Epidermal melanocyte (primary cell): ENCODE data around the gene FAM168A.
A peak's percentile ranks its signal among the peaks of the same experiment; 100 is the strongest.

Source experiments
- DNase-seq: peaks from one replicate; pipeline ENCODE4 v3.0.0; 2011; ENCODE audit warnings: low spot score; ENCODE audit not compliant: insufficient read length

FAM168A gene

DNA sequence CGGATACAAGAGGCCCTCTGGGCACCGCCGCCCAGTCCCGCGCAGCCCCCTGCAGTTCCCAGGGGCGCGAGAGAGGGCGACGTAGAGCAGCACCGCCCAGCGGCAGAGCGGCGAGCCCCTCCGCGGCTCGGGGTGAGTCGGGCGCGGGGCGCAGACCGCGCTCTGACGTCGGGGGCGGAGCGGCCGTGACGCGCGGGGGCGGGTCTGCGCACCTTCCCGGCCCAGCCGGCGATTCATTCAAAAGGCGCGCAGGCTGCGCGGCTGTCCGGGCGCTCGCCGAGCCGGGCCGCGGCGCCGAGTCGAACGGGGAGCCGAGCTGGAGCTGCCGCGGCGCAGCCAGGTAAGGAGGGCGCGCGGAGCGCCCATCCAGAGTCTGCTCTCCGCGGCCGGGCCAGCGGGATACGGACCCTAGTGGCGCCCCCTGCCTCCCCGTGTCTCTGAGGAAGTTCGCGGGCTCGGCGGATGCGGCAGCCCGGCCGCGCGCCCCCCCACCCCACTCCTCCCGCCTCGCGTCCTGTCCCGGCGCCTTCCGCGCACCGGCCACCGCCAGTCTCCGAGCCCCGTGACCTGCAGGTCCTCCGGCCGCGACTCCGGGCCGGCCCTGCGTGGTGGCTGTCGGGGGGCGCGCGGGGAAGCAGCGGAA is 221.6 kb downstream of the FAM168A start, which contains the start of gene RELT:
RELT (plus strand) TSS at position 240 of the 643 bp plus-strand sequence. CDS start 12,738 bp downstream, outside the sequence.
- peak; percentile 94 for DNase-seq

DNA sequence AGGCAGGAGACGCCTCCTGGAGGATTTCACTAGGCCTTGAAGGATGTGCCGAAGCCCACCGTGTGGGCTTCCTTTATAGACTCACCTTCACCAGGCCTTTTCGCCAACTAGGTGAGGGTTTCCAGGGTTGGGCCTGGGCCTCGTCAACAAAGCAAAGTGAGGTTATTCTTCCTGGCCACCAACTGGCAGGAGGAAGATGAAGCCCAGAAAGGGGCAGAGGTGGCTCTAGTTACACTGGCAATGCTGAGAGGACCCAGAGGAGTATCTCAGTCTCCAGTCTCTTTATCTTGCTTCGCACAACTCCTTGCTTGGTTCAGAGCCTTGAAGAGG is 222.1 kb downstream of the FAM168A start:
- DNase-seq, result no peak

DNA sequence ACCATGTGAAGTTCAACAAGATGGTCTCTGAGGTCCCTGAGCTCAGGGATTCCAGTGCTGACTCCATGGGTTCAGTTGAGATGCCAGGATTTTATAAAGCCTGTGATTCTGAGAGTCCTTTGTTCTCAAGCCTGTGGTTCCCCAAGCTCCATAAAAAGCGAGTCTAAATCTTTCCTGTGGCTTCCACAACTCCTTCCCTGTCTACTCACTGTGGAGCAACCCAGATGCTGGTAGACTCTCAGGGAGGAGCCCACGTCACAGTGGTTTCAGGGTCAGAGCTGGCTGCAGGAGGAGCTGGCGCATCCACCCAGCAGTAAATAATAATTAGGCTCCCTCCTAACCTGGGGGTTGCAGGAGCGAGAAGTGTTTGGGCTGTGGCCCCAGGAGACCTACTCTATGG is 223.8 kb downstream of the FAM168A start:
- DNase-seq, result peak; percentile 58

DNA sequence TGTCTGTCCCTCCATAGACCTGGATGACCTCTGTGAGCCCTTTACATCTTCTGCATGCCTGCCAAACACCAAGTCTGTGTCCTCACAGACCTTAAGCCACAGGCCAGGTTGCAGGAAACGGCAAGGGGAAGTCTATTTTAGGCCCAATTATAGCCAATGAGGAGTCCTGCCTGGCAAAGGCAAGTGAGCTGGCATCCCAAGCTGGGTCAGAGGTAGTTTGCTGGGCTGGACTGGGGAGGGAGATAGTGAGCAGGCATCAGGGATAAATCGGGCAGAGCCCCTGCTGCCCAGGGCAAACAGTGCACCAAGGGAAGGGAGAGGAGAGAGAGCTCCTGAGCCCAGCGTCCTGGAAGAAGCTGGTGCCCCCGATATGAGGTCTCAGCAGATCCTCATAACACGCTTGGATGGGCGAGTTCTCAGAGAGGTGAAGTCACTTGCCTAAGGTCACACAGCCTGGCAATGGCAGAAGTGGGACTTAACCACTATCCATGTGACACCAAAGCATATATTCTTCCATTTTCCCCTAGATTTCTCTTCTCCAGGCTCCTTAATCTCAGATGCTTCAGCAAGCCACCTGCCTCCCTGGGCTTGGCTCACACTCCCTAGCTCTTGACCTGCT is 225.4 kb downstream of the FAM168A start:
- no peak for DNase-seq

DNA sequence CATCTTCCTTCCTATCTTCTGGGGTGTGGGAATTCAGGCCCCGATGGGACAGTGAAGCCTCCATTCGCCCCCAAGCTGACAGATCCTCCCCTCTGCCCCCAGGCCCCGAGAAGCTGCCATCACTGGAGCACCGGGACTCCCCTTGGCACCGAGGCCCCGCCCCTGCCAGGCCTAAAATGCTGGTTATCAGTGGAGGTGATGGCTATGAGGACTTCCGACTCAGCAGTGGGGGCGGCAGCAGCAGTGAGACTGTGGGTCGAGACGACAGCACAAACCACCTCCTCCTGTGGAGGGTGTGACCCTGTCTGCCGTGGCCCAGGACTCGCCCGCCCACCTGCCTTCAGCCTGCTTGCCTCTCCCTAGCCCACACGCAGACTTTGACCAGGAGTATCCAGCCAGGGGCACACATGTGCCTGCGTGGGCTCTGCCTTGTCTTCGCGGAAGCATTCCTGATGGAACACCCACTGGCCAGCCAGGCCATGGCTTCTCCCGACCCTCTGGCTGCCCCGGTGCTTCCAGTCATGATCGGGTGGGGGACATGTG is 230.4 kb downstream of the FAM168A start:
- DNase-seq, result no peak

DNA sequence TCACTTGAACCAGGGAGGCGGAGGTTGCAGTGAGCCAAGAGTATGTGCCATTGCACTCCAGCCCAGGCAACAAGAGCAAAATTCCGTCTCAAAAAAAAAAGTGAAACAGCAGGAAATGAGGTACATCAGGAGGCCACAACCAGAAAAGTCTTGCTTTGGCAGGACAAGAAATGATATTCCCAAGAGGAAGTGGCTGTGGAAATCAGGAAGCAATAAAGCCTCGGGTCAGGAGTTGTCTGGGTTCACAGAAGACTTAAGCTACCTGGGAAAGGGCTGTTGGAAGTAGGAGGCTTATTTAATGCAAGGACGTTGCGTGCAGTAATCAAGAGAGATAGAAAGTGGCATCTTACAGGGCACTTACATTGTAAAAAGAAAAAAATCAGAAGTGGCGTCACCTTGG is 231.0 kb downstream of the FAM168A start:
- no peak for DNase-seq

DNA sequence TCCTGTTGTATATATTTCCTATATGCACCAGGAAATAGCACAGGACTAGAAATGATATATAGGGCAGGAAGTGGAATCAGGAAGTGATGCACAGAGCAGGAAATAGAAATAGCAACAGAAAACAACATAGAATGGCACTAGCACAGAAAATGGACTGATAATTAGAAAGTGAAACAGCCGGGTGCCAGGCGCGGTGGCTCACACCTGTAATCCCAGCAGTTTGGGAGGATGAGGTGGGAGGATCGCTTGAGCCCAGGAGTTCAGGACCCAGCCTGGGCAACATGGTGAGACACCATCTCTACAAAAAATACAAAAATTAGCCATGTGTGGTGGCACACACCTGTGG is 231.7 kb downstream of the FAM168A start:
- DNase-seq, result no peak

DNA sequence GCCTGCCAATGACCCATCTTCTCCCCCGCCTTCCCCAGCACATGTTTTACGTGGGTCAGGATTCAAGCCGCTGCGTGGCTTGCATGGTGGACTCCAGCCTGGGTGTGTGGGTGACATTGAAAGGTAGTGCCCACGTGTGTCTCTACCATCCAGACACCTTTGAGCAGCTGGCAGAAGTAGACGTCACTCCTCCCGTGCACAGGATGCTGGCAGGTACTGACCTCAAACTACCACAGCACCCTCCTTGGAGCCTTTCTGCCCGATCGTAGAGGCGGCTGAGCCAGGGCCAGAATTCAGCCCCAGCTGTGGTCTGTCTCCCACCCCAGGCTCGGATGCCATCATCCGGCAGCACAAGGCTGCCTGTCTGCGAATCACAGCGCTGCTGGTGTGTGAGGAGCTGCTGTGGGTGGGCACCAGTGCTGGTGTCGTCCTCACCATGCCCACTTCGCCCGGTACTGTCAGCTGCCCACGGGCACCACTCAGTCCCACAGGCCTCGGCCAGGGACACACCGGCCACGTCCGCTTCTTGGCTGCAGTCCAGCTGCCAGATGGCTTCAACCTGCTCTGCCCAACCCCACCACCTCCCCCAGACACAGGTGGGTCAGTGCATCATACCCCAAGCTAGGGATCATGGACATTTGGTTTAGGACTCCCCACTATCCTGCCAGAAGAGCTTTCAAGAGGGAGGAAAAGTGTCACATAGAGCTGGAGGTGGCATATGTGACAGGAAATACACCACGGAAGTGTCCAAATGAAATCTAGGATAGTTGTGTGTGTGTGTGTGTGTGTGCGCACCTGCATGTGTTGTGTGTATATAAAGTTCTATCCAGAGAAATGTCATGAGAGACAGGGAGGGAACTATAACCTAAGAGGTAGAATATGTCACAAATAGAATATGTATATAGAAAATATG is 232.3 kb downstream of the FAM168A start:
- no peak for DNase-seq

DNA sequence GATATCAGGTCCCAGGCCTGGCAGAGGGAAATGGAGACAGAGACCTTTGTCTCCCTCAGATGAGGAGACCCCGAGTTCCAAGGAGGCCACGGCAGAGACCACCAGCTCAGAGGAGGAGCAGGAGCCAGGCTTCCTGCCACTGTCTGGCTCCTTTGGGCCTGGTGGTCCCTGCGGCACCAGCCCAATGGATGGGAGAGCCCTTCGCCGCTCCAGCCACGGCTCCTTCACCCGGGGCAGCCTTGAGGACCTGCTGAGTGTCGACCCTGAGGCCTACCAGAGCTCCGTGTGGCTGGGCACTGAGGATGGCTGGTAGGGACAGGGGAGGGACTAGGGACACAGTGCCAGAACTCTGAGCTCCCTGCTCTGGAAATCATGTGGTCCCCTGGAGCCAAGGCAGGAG is 234.8 kb downstream of the FAM168A start:
- no peak for DNase-seq

DNA sequence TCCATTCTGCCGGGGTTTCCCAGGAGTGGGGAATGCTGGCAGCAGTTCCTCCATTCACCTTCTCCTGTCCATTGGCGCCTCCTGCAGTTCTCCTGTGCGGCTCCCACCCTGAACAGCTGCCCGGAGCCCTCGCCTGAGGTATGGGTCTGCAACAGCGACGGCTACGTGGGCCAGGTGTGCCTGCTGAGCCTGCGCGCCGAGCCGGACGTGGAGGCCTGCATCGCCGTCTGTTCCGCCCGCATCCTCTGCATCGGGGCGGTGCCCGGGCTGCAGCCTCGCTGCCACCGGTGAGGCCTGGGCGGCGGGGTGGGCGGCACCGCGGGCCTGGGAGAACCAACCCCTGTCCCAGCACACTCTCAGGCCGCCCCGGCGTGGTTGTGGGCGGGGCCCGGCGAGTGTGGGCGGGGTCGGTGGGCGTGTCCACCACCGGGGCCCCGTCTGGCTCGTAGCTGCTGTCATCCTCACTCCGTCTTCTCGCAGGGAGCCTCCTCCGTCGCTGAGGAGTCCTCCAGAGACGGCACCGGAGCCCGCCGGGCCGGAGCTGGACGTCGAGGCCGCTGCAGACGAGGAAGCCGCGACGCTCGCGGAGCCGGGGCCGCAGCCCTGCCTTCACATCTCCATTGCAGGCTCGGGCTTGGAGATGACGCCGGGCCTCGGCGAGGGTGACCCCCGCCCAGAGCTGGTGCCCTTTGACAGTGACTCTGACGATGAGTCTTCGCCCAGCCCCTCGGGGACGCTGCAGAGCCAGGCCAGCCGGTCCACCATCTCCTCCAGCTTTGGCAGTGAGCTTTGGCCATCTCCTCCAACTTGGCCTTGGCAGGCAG is 235.7 kb downstream of the FAM168A start:
- no peak for DNase-seq

DNA sequence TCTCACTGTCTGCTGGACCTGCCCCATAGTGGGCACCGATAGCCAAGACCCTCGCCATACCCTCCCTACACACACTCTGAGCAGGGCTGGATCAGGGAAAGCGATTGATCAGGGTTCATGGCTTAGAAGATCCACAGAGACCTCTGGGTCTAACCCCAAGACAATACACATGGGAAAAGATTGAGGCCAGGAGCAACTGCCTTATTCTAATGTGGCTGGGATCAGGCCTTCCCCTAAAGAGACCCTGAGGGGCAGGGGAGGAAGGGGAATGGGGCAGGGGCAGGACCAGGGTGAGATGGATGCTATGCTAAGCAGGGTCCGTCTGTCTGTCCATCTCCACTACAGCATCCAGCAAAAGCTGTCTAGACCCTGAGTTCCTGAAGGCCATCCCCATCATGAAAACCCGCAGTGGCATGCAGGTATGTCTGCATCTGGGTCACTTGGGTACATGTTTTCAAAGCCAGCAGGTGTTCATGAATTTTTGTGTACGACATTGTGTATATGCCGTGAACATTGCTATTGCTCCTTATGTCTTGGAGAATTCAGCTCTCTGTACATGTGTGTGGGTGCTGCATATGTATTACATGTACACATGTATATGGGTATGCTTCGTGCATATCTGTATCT is 237.1 kb downstream of the FAM168A start:
- DNase-seq, result no peak

DNA sequence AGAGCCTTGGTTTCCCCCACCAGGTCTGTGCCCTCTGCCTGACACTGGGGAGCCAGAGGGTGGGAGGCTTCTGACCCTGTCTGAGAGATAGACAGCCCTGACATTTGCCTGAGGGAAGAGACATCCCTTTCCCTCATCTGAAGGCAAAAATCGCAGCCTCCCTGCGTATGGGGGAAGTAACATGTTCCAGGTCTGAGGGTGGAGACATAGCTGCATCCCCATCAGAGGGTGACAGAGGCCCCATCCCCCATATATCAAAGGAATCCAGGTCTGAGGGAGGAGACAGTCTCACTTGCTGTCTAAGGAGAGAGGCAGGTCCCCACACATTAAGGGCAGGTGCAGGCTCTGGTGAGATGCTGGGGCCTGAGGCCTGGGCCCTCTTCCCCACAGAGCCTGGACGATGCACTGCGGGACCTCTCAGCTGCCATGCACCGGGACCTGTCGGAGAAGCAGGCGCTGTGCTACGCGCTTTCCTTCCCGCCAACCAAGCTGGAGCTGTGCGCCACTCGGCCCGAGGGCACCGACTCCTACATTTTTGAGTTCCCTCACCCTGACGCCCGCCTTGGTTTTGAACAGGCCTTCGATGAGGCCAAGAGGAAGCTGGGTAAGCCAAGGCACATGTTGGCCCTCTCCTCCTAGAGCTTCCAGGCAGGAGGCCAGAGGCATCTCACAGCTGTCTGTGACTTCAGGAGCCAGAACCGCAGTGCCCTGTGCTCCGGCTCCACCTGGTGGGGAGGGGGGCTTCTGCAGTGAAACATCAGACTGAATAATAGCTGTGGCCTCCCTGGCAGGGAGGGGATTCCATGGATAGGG is 237.8 kb downstream of the FAM168A start:
- DNase-seq, result no peak

DNA sequence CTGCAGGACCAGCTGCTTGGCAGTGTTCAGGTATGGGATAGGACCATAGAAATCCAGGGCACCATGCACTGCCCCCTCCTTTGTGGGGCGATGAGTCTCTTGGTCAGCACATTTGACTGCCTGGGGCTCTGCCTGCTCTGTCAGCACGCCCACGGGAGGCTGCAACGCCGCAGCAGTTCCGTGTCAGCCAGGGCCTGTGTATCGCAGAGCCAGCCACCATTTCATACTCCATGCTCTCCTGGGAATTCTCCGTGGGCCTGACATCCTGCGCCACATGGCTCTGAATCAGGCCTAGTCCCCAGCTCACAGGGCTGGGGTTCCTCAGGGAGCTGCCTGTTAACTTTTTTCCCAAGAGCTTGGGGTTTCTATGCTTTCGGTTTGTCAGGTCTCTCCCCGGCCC is 238.6 kb downstream of the FAM168A start:
- DNase-seq, result no peak

DNA sequence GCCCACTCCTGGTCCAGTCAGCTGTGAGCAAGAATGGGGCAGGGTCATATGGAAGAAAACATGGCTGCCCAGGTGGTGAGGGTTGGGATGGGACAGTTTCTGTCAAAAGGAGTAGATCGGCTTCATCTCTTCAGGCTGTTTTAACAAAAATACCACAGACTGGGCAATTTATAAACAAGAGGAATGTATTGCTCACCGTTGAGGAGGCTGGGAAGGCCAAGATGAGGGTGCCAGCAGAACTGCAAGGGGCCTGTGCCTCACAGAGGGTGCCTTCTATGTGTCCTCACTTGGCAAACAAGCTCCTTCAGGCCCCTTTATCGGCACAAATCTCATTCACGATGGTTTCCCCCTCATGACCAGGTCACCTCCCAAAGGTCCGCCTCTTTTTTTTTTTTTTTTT is 239.8 kb downstream of the FAM168A start:
- no peak for DNase-seq

DNA sequence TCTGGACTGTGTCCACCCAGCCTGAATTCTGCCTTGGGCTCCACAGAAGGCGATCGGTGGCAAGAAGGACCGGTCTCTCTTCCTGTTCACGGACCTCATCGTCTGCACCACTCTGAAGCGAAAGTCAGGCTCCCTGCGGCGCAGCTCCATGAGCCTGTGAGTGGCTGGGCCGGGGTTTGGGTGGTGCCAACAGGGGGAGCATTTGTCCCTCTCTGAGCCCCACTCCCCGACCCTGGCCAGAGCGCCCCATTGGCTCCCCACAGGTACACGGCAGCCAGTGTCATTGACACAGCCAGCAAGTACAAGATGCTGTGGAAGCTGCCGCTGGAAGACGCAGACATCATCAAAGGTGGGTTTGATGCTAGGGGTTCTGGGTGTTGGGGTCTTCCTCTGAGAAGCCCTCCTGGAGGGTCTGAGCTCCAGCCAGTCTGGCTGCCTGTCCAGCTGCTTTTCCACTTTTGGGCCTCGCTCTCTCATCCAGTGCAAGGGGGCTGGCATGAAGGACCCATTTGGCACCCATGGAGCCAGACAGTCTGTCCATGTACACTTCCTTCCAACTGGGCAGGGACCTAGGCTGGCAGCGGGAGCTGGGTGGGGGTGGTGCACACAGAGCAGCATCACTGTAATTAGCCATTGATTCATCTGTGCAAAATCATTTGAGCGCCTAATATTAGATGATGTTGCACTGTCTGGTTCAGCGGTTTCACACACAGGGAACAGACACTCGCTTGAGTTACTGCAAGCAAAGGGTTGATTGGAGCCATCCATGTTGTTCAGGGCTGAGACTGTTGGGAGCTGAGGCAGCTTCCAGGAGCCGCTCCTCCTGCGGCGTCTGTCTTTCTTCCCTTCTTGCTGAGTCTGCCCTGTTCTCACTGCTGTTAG is 240.7 kb downstream of the FAM168A start:
- no peak for DNase-seq

DNA sequence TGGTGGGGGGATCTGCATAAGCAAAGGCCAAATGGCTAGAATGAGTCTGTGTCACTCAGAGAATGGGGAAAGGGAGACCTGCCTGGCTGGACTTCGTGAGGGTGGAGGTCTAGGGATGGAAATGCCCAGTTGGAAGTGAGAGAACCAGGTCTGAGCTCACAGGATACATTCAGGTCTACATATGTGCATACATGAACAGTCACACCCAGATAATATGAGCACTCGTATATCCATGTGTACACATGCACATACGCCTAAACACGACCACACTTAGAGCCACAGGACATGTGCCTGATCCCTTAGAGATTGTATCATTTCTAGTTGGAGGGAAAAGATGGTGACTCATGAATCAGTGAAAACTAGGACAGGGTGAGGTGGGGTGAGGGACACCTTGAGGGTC is 242.8 kb downstream of the FAM168A start:
- DNase-seq, result no peak

DNA sequence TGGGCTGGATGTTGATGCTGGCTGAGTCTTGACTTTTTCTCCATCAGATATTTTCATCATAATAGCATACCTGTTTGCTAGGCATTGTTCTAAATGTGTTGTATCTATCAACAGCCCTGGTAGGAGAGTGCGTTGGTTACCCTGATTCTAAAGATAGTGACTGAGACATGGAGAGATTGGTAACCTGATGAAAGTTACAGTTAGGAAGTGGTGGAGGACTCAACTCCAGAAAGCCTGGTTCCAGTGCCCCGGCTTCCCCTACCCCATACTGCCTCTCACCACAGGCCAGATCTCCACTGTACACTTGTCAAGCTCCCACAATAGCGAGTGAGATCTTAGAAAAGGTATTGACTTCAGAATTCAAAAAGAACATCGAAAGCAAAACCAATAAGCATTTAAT is 244.5 kb downstream of the FAM168A start:
- no peak for DNase-seq

DNA sequence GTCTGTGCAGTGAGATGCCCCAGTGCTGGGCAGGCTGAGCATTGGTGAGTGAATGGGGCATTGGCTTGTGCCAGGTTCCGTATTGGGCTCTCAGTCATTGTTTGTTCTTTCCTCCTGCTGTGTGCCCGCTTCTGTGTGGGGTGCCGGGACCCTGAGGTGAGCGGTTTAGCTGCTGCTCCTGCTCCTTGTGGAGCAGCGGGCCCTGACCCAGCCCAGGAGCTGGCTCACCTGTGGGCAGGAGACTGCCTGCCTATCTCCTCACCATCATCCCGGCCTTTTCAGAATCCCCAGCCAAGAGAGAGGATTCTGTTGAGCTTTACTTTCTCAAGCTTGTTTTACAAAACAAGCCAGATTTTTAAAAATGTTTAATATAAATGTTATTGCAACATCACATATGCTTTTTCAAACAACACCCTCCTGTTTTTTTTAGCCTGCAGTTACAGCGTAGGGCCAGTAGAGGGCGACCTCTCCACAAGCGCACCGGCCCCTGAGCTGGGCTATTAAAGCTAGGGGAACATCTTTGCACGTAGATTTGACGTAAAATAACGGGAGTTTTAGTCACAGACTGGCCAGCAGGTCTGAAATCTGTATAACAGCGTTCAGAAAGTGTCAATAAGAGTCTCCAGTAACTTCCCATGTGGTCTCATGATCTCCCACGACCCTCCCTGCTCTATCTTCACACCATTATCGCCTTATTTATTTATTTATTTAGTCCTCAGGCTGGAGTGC is 246.8 kb downstream of the FAM168A start:
- DNase-seq, result peak; percentile 98
